Right lobe of liver (tissue), 6 donors: ENCODE measurements around the gene ZDHHC5. TPM values are rescaled to one million over a fixed set of nuclear protein-coding genes. Genes with fewer than 3 reads are reported as not detected.

Experiments
- ATAC-seq, 4 donors: fragments of 200-7000 bp; cut with Tn5 transposase; one replicate each; pipeline ENCODE4 v1.9.1; 2020; ENCODE audit warnings: mild to moderate bottlenecking in 4 of 4, moderate library complexity in 4 of 4
- DNase-seq, 3 donors: peaks; one replicate each; pipeline ENCODE4 v3.0.0-alpha.2; 2020
- H3K27ac ChIP-seq, 3 donors: fragments of 200-600 bp; one replicate each; pipeline ENCODE4 v1.8.0; 2022
- H3K27me3 ChIP-seq, 2 donors: fragments of 200-600 bp; one replicate each; pipeline ENCODE4 v1.8.0; 2022
- H3K36me3 ChIP-seq, 4 donors: fragments of 200-600 bp; sonication (generic) in 1 of 4; one replicate each; pipeline versions ENCODE4 v1.5.1 to v1.8.0; 2017 to 2022; ENCODE audit warnings: control low read depth in 1 of 4
- H3K4me1 ChIP-seq, 4 donors: fragments of 200-600 bp; sonication (generic) in 1 of 4; one replicate each; pipeline versions ENCODE4 v1.5.1 to v1.8.0; 2017 to 2022; ENCODE audit warnings: control low read depth in 1 of 4
- H3K4me3 ChIP-seq, 3 donors: fragments of 200-600 bp; one replicate each; pipeline ENCODE4 v1.8.0; 2022
- H3K9me3 ChIP-seq, 4 donors: fragments of 200-600 bp; sonication (generic) in 1 of 4; one replicate each; pipeline versions ENCODE4 v1.5.1 to v1.8.0; 2017 to 2022; ENCODE audit warnings: control low read depth in 1 of 4
- POLR2A ChIP-seq: fragments of 450-650 bp; IDR thresholded peaks from one replicate; pipeline ENCODE4 v1.6.1; 2017; ENCODE audit warnings: antibody characterized with exemption, mild to moderate bottlenecking
- WGBS: methylation state at CpG from one replicate; pipeline ENCODE4 v1.1.6; 2018; ENCODE audit warnings: low coverage, low lambda C conversion rate; ENCODE audit not compliant: insufficient coverage; ENCODE audit errors: missing lambda C conversion rate; 5-methylcytosine and 5-hydroxymethylcytosine counted together
- intact Hi-C, 2 donors: fragments of 100-400 bp; cut with DNase I; formaldehyde crosslinking; loops; one replicate each; pipeline versions ENCODE4 v1.11.2 to v1.14.1; 2022
- total RNA-seq, 6 experiments: library from RNA; depleted of rRNA in 2 of 6; stranded (reverse); fragments of >200 nt in 2 of 6; fragmentation: NEBNext Ultra II Directional in 3 of 6; extraction: Animal tissue kit (Norgen Biotek cat#: 25700) in 3 of 6; gene quantifications; one replicate each; pipeline versions ENCODE4 v1.1.0 to v1.2.4, GENCODE V29; 2016 to 2023
- TF ChIP-seq, protein P1 (sequence below), 4 donors: fragments of 200-600 bp in 3 of 4; fragments of 450-650 bp in 1 of 4; IDR thresholded peaks; one replicate each; pipeline versions ENCODE4 v1.5.1 to v1.8.0; 2016 to 2022; ENCODE audit warnings: antibody characterized with exemption in 4 of 4, mild to moderate bottlenecking in 2 of 4
- donor health status: DM: no; HTN: yes; CAD: no.
- donor health status: DM: no; HTN: no; CAD: no.
- donor health status: DM: no; HTN: no; CAD: no.
- donor health status: DM: no; HTN: yes; CAD: no.
- donor health status: DM: no; HTN: yes; CAD: no.

ZDHHC5 gene
- total RNA-seq, 6 experiments from 2014 or later = 27.0 to 35.7 (median 33.6) TPM

DNA sequence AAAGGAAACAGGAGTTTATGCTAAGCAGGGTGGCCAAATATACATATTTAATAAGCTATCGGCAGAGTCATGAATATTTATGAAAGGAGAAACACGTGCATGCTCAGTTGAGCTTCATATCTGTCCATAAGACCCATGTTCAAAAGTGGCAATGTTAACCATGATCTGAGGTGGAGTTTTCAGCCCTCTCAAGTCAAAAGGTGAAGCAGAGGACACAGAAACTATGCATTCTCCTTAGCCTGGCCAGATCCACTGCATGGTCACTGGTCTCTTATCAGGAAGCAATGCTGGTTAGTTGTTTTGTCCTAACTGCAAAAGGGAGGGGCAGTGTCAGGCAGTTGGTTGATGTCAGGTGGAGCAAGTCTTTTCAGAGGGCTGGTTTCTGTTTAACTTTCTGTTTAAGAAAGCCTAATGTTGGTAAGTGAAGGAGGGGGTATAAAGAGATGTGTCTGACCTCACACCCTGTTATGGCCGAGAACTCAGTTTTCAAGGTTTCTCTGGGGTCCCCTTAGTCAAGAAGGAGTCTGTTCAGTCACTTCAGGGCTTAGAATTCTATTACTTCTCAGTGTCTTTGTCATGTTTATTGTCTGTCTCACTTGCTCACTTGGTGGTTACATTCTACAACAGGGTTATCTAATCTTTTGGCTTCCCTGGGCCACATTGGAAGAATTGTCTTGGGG, 67.8 kb downstream of the ZDHHC5 start:
- Histone ChIP-seq H3K27ac (no peak overlapping the region), H3K27me3 (no peaks in the 10 kb centered on the region), H3K4me3 (no peak overlapping the region), H3K4me1 (peaks cover 0 to 5% (median 0%) of the 10 kb centered on the region in 4 donors), H3K9me3 (no peaks in the 10 kb centered on the region), H3K36me3 (peaks cover 0 to 20% (median 6%) of the 10 kb centered on the region in 4 donors)
- WGBS = 82% methylated on average over 3 of the region's 3 CpGs
- DNase-seq = no peak
- intact Hi-C loops = no loop called here
- no peak for TF ChIP-seq POLR2A
- TF ChIP-seq, protein P1, sequence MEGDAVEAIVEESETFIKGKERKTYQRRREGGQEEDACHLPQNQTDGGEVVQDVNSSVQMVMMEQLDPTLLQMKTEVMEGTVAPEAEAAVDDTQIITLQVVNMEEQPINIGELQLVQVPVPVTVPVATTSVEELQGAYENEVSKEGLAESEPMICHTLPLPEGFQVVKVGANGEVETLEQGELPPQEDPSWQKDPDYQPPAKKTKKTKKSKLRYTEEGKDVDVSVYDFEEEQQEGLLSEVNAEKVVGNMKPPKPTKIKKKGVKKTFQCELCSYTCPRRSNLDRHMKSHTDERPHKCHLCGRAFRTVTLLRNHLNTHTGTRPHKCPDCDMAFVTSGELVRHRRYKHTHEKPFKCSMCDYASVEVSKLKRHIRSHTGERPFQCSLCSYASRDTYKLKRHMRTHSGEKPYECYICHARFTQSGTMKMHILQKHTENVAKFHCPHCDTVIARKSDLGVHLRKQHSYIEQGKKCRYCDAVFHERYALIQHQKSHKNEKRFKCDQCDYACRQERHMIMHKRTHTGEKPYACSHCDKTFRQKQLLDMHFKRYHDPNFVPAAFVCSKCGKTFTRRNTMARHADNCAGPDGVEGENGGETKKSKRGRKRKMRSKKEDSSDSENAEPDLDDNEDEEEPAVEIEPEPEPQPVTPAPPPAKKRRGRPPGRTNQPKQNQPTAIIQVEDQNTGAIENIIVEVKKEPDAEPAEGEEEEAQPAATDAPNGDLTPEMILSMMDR (IDR thresholded peaks at IDR 0.05) = no peak
- ATAC-seq = no peak

DNA sequence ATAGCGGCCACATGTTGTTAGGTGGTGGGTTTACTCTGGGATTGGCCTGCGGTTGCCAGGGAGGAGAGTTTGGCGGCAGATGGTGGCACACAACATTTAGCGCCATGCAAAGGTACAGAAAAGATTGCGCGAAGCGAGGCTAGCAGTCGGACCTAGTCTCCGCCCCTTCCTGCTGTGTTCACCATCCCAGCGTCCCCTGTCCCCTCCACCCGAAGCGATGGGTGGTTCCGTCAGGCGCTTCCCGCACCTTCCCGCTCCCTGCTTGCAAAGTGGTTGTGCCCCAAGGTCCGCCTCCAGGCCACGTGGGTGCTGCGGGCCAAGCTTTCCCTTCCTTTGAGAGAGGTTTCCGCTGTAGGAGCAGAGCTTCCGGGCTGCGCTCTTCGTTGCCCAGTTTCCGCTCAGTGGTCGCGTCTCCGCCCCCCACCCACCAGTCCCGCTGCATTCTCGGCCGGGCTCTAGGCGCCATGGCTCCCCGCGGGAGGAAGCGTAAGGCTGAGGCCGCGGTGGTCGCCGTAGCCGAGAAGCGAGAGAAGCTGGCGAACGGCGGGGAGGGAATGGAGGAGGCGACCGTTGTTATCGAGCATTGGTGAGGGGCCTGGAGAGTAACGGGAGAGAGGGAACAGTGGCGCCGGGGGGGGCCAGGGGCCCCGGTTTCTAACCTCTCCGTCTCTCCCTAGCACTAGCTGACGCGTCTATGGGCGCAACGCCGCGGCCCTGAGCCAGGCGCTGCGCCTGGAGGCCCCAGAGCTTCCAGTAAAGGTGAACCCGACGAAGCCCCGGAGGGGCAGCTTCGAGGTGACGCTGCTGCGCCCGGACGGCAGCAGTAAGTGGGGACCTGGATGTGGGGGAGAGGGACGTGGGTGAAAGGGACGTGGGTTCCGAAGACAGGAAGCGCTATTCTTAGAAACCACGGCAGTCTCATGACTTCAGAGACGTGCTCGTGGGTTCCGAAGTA, 73.5 kb downstream of the ZDHHC5 start, which contains the start of gene SELENOH:
Gene SELENOH, plus strand, starts transcription at position 360 of the 955 bp plus-strand sequence. Its CDS starts 105 bp downstream, at position 465.
- peak; percentile 94 for TF ChIP-seq POLR2A
- TF ChIP-seq, protein P1 (IDR thresholded peaks at IDR 0.05) = no peak
- intact Hi-C loops = no loop called here
- Histone ChIP-seq H3K9me3 (no peaks in the 10 kb centered on the region), H3K36me3 (peaks cover 0 to 42% (median 9%) of the 10 kb centered on the region in 4 donors), H3K27me3 (no peaks in the 10 kb centered on the region), H3K4me3 (peak within 1 kb of the TSS; percentile 66 to 91 (median 76)), H3K4me1 (peaks cover 0 to 13% (median 5%) of the 10 kb centered on the region in 4 donors), H3K27ac (peak within 1 kb of the TSS; percentile 78 to 87 (median 82))
- ATAC-seq = peak; percentile 99 to 100 (median 99)
- peak; percentile 96 to 98 (median 98) for DNase-seq
- WGBS = under 1% methylated on average over 38 of the region's 75 CpGs

DNA sequence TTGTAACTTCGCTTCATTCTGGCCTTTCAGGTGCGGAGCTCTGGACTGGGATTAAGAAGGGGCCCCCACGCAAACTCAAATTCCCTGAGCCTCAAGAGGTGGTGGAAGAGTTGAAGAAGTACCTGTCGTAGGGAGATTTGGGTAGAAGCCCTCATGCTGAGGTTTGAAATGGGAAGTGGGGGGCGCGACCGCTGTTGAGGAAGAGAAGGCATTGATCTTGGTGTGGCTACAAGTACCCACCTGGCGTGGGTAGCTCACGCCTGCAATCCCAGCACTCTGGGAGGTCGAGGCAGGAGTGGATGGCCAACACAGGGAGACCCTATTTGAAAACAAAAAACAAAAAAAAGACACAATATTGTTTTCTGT, 74.2 kb downstream of the ZDHHC5 start:
- intact Hi-C loops = no loop called here
- TF ChIP-seq, protein P1 (IDR thresholded peaks at IDR 0.05) = no peak
- no peak for TF ChIP-seq POLR2A
- Histone ChIP-seq H3K27me3 (no peaks in the 10 kb centered on the region), H3K36me3 (peaks cover 0 to 42% (median 9%) of the 10 kb centered on the region in 4 donors), H3K9me3 (no peaks in the 10 kb centered on the region), H3K4me3 (peak overlapping the region; percentile 66 to 91 (median 76)), H3K27ac (peak overlapping the region; percentile 78 to 87 (median 82)), H3K4me1 (peaks cover 0 to 13% (median 5%) of the 10 kb centered on the region in 4 donors)
- no peak for ATAC-seq
- WGBS = 3% methylated on average over 10 of the region's 10 CpGs
- no peak for DNase-seq

DNA sequence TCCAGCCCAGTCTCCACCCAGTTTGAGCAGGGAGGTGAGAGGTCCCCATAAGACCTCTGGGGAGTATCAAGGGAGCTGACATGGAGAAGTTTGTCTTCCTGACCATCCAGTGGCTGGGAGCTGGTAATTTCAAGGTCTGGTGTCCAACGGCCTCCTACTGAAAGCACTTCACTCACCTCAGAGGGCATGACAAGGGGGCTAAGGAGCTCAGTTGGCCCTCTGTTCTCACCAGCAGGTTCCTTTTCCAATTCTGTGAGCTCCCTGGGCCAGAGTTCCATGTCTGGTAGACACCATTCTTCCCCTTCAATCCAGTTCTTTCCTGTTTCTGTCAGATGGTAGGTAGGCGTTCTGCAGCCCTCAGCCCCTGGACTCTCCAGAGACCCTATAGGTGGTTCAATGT, 76.4 kb downstream of the ZDHHC5 start:
- Histone ChIP-seq H3K27ac (no peak overlapping the region), H3K4me3 (no peak overlapping the region), H3K9me3 (no peaks in the 10 kb centered on the region), H3K4me1 (peaks cover 0 to 13% (median 5%) of the 10 kb centered on the region in 4 donors), H3K27me3 (no peaks in the 10 kb centered on the region), H3K36me3 (peaks cover 0 to 22% (median 4%) of the 10 kb centered on the region in 4 donors)
- TF ChIP-seq, protein P1 (IDR thresholded peaks at IDR 0.05) = no peak
- TF ChIP-seq POLR2A = no peak
- WGBS = no CpG with 5 or more reads among the region's 2 CpGs
- ATAC-seq = no peak
- DNase-seq = no peak
- intact Hi-C loops = no loop called here
